ENCODE data around the gene SBF2. TPM values are rescaled to one million over a fixed set of nuclear protein-coding genes. Genes with fewer than 3 reads are reported as not detected.

The SBF2 gene
- total and polyA plus RNA-seq, 2 of the 13 experiments (the other 11 are each of a cell fraction or from before 2014, with no cell fraction given): 24.0 to 45.8 TPM

DNA sequence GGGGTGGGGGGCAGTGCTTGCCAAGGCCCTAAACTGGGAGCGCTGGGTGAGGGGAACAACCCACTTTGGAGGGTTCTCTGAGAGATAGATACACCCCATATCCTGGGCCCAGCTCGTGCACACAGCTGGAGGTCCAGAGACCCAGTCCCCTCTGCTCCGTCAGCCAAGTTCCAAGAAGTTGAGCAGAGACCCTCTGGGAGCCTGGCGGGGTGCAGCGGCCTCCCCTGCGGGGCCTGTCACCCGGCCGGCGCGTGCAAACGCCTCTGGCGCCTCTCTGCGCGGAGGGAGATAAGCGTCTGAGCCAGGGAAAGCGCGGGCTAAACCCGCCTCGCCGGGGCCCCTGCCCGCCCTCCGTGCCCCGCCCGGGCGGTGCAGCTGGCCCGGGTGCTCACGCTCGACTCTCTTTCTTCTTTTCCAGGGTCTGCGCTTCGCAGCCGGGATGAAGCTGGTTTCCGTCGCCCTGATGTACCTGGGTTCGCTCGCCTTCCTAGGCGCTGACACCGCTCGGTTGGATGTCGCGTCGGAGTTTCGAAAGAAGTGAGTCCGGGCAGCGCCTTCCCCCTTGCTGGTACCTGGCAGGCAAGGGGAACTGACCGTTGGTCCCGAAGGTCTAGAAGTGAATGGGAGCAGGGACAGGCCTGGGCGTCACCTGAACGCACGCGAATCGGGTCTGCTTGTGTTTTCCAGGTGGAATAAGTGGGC is 11.4 kb upstream of the SBF2 start (continued):
- TF ChIP-seq, protein P1, sequence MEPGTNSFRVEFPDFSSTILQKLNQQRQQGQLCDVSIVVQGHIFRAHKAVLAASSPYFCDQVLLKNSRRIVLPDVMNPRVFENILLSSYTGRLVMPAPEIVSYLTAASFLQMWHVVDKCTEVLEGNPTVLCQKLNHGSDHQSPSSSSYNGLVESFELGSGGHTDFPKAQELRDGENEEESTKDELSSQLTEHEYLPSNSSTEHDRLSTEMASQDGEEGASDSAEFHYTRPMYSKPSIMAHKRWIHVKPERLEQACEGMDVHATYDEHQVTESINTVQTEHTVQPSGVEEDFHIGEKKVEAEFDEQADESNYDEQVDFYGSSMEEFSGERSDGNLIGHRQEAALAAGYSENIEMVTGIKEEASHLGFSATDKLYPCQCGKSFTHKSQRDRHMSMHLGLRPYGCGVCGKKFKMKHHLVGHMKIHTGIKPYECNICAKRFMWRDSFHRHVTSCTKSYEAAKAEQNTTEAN (CRISPR knock-in tag; conservative IDR thresholded peaks at IDR 0.05): 0 out of 2 replicates have a peak, but pooled peaks have one; percentile 17
- TF ChIP-seq ZNF441 (CRISPR knock-in tag; IDR thresholded peaks at IDR 0.05; ENCODE audit: borderline replicate concordance): no peak
- no peak for TF ChIP-seq PAWR (CRISPR knock-in tag; IDR thresholded peaks at IDR 0.05; ENCODE audit: borderline replicate concordance)
- TF ChIP-seq KLF13 (CRISPR knock-in tag; IDR thresholded peaks at IDR 0.05): no peak
- TF ChIP-seq ZNF329 (CRISPR knock-in tag; IDR thresholded peaks at IDR 0.05; ENCODE audit: low read depth): 0 out of 2 replicates have a peak, but pooled peaks have one; percentile 57
- TF ChIP-seq, protein P2, sequence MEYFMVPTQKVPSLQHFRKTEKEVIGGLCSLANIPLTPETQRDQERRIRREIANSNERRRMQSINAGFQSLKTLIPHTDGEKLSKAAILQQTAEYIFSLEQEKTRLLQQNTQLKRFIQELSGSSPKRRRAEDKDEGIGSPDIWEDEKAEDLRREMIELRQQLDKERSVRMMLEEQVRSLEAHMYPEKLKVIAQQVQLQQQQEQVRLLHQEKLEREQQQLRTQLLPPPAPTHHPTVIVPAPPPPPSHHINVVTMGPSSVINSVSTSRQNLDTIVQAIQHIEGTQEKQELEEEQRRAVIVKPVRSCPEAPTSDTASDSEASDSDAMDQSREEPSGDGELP (IDR thresholded peaks at IDR 0.05; ENCODE audit: borderline replicate concordance, low read depth): no peak
- TF ChIP-seq, protein P3, sequence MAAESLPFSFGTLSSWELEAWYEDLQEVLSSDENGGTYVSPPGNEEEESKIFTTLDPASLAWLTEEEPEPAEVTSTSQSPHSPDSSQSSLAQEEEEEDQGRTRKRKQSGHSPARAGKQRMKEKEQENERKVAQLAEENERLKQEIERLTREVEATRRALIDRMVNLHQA (CRISPR knock-in tag; IDR thresholded peaks at IDR 0.05): no peak
- TF ChIP-seq HNRNPH1 (optimal IDR thresholded peaks at IDR 0.05; ENCODE audit: low read depth, low read length): peak; percentile 3
- TF ChIP-seq, protein P4, sequence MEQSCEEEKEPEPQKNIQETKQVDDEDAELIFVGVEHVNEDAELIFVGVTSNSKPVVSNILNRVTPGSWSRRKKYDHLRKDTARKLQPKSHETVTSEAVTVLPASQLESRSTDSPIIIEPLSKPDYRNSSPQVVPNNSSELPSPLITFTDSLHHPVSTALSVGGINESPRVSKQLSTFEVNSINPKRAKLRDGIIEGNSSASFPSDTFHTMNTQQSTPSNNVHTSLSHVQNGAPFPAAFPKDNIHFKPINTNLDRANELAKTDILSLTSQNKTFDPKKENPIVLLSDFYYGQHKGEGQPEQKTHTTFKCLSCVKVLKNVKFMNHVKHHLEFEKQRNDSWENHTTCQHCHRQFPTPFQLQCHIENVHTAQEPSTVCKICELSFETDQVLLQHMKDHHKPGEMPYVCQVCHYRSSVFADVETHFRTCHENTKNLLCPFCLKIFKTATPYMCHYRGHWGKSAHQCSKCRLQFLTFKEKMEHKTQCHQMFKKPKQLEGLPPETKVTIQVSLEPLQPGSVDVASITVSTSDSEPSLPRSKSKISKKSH (CRISPR knock-in tag; IDR thresholded peaks at IDR 0.05; ENCODE audit: borderline replicate concordance): no peak
- TF ChIP-seq JUND (CRISPR knock-in tag; IDR thresholded peaks at IDR 0.05): peak; percentile 67; the same call in 1 of the 2 replicates
- TF ChIP-seq HNRNPK (IDR thresholded peaks at IDR 0.05; ENCODE audit: low read depth, low read length, poor library complexity, severe bottlenecking): no peak
- TF ChIP-seq ONECUT2 (CRISPR knock-in tag; IDR thresholded peaks at IDR 0.05): 0 out of 2 replicates have a peak, but pooled peaks have one; percentile 34
- TF ChIP-seq, protein P5, sequence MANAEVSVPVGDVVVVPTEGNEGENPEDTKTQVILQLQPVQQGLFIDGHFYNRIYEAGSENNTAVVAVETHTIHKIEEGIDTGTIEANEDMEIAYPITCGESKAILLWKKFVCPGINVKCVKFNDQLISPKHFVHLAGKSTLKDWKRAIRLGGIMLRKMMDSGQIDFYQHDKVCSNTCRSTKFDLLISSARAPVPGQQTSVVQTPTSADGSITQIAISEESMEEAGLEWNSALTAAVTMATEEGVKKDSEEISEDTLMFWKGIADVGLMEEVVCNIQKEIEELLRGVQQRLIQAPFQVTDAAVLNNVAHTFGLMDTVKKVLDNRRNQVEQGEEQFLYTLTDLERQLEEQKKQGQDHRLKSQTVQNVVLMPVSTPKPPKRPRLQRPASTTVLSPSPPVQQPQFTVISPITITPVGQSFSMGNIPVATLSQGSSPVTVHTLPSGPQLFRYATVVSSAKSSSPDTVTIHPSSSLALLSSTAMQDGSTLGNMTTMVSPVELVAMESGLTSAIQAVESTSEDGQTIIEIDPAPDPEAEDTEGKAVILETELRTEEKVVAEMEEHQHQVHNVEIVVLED (CRISPR knock-in tag; IDR thresholded peaks at IDR 0.05; ENCODE audit: borderline replicate concordance): peak; percentile 55; the same call in 1 of the 2 replicates
- 0 out of 2 replicates have a peak, but pooled peaks have one; percentile 7 for TF ChIP-seq ZNF792 (CRISPR knock-in tag; IDR thresholded peaks at IDR 0.05)
- TF ChIP-seq HDAC2 (CRISPR knock-in tag; IDR thresholded peaks at IDR 0.05): peak; percentile 23
- peak; percentile 80 for TF ChIP-seq RBFOX2 (IDR thresholded peaks at IDR 0.05; ENCODE audit: low read depth, low read length)
- peak; percentile 6; the same call in 1 of the 2 replicates for TF ChIP-seq NCOA2 (CRISPR knock-in tag; IDR thresholded peaks at IDR 0.05)
- TF ChIP-seq KAT7 (CRISPR knock-in tag; IDR thresholded peaks at IDR 0.05; ENCODE audit: borderline replicate concordance): 0 out of 2 replicates have a peak, but pooled peaks have one; percentile 9
- no peak for TF ChIP-seq SMC3 (IDR thresholded peaks at IDR 0.05; ENCODE audit: low read length)
- TF ChIP-seq ZMAT3 (CRISPR knock-in tag; conservative IDR thresholded peaks at IDR 0.05): peak; percentile 84
- 0 out of 2 replicates have a peak, but pooled peaks have one; percentile 31 for TF ChIP-seq ZBTB2 (CRISPR knock-in tag; IDR thresholded peaks at IDR 0.05; ENCODE audit: low read depth)
- TF ChIP-seq GABPB1 (CRISPR knock-in tag; IDR thresholded peaks at IDR 0.05): peak; percentile 55
- TF ChIP-seq RAD51 (IDR thresholded peaks at IDR 0.05; ENCODE audit: borderline replicate concordance): no peak
